Measurements from ENCODE around the gene ERP27.

- TF ChIP-seq CTCF (IDR thresholded peaks at IDR 0.05) (no peak), EP300 (IDR thresholded peaks at IDR 0.05) (no peak), POLR2AphosphoS5 (IDR thresholded peaks at IDR 0.05) (no peak)
Measured at GRCh38 chr12:14974633-14975032, 36.3 kb upstream of the ERP27 start.

Measured in stomach (tissue), 4 donors.